Ramos (cell line): ENCODE data around the gene NSMCE3.

Source experiments
- in situ Hi-C: fragments of 300-500 bp; cut with MboI; formaldehyde crosslinking; loops from one replicate; pipeline ENCODE4 v1.14.3; 2022; ENCODE audit warnings: low sequenced_read_pairs; ENCODE audit not compliant: unreplicated experiment

Gene NSMCE3

DNA sequence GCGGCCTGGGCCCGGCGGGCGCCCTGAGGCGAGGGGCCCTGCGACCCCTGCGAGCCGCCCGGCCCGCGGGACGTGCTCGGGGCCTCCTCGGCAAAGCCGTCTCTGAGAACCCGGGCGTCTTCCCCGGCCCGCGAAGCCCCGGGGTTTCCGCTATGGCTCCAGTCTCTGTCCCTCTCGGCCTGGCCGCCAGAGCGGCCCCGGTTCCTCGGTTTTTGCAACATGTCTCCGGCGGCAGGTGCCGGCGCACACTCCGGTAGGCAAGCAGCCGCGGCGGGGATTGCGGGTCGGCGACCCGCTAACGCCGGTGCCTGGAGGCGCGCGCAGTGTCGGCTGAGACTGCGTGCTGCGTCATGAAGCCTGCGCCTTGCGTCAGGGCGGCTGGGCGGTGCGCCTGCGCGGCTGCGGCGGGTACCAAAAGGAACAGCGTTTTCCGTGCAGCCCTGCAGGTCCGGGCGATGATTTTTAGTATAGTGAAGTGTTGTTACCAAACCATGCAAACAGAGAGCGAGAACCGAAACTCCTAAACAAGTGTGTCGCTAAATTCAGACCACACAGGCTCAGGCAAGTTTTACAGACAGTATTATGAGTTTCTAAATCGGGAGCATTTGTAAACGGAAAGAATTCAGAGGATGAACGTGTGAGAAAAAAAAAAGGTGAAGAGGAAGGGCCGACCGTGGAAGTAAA, at the start of gene NSMCE3:
Gene NSMCE3, minus strand, starts transcription at position 338 of the 684 bp plus-strand sequence. Its CDS starts 117 bp downstream, at position 221.
- in situ Hi-C loops = no loop called here

DNA sequence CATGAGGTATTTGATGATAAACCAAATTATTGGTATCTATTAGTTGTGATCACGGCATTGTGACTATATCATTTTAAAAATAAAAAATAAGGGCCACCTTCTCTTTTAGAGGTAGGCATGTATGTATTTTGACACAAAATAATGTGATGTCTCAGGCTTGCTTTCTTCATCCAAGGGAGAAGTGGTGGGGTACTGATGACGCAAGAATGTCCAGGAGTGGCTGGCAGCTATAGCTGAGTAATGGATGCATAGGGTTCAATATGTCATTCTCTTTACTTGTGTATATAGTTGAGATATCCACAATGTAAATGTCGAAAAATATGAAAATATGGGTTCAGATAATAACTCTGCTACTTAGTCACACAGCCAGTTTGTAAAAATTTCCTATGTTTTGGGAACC, 46.8 kb upstream of the NSMCE3 start:
- in situ Hi-C loops = no loop called here

DNA sequence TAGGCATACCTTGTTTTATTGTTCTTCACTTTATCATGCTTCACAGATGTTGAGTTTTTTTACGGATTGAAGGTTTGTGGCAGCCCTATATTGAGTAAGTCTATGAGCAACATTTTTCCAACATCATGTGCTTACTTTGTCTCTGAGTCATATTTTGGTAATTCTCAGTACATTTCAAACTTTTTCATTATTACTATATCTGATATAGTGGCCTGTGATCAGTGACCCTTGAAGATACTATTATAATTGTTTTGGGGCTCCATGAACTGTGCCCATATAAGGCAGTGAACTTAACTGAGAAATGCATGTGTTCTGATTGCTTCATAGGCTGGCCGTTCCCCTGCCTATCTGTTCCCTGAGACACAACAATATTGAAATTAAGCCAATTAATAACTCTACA, 42.8 kb upstream of the NSMCE3 start:
- in situ Hi-C loops = no loop called here

DNA sequence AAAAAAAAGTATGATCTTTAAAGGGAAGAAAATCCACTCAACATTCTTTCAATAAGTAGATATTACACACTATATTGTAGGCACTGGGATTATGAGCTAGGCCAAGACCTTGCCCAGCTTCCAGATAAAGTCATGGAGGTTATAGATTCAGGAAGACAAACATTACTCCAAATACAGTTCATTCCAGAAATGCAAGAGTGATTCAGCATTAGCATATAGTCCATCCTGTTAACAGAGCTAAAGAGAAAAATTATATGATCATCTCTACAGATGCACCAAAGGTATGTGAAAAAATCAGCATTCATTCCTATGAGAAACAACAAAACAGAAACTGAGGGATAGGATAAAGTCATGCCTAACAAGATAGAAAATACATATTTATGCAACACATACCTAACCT, 42.1 kb upstream of the NSMCE3 start:
- in situ Hi-C loops = no loop called here

DNA sequence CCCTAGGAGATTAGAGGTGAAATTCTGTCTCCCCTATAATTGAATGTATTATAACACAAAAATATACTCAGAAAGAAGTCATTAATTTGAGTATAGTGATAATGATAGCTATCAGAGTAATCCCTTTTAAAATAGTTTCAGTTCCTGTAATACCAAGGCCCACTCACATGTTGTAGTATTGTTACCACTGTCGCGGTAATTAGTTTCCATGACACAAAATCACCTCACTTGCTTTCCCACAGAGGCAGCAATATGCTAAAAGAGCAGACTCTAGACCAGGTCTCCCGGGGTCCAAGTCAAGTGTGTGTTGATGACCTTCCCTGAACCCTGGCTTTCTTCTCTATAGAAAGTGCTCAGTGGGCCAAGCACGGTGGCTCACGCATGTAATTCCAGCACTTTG, 39.5 kb upstream of the NSMCE3 start:
- in situ Hi-C loops = no loop called here

DNA sequence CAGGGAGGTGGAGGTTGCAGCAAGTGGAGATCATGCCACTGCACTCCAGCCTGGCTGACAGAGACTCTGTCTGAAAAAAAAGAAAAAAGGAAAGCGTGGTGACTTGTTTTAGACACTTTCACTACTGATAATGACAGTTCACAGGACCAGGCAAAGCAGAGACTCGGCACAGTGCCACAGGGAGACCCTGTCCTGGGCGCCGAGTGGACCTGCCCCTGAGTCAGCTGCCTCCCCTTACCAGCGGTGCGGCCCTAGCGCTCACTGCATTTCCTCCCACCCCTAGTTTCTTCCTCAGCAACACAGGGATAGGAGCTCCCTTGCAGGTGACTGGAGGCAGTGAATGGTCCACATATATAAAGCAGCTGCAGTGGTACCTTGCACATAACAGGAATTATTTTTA, 38.7 kb upstream of the NSMCE3 start:
- in situ Hi-C loops = no loop called here

DNA sequence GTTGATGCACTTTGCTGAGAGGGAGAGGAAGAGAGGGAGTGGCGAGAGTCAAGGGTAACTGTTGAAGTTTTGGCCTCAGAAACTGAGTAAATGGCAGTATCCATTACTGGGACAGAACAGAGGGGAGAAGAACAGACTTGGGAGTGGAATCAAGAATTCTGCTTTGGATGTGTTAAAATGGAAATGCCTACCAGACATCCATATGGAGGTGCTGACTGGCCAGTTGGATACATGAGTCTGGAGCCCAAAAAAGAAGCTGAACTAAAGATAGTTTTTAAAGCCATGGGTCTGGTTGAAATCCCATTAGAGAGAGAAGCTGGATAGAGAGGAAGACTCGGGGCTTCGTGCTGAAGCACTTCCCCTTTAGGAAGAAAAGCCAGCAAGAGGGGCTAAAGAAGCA, 35.9 kb upstream of the NSMCE3 start:
- in situ Hi-C loops = no loop called here

DNA sequence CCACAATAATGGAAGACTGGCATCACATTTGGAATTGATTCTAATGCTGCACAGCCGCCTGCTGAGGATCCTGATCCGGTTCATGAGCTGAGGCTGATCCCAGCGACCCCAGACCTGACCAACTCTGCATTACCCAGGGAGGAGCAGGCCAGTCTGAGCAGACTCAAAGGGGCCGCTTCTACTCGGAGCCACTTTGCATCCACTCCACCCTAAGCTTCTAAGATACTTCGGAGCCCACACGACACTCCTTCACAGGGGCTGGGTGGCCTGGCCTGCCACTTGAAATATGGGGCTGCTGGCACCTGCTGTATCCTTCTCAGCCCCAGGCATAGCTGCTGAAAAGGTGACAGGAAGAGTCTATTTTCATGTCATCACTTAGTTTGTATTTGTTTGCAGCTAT, 33.2 kb upstream of the NSMCE3 start:
- in situ Hi-C loops = no loop called here

DNA sequence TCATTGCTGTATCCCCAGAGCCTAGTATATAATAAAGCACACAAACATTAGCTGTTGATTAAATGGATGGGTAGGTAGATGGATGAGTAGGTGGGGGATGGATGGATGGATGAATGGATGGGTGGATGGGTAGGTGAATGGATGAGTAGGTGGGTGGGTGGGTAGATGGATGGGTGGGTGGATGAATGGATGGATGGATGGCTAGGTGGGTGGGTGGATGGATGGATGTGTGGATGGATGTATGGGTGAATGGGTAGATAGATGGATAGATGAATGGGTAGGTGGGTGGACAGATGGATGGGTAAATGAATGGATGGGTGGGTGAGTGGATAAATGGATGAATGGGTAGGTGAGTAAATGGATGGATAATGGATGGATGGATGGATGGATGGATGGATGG, 30.2 kb upstream of the NSMCE3 start:
- in situ Hi-C loops = no loop called here

DNA sequence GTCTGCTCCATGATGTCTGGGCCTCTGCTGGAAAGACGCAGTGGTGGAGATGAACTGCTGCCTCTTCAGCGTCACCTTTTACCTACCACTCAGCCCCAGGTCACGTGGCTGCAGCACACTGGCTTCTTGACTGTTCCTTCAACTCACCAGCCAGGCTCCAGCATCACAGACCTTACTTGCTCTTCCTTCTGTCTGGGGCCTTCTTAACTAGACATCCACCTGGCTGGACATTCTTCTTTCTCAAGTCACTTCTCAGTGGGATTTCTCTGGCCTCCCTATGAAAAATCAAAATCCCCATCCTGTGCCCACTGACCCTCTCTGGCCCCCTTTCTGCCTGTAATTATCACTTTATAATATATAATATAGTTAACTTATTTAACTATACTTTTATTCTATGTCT, 29.7 kb upstream of the NSMCE3 start:
- in situ Hi-C loops = no loop called here

DNA sequence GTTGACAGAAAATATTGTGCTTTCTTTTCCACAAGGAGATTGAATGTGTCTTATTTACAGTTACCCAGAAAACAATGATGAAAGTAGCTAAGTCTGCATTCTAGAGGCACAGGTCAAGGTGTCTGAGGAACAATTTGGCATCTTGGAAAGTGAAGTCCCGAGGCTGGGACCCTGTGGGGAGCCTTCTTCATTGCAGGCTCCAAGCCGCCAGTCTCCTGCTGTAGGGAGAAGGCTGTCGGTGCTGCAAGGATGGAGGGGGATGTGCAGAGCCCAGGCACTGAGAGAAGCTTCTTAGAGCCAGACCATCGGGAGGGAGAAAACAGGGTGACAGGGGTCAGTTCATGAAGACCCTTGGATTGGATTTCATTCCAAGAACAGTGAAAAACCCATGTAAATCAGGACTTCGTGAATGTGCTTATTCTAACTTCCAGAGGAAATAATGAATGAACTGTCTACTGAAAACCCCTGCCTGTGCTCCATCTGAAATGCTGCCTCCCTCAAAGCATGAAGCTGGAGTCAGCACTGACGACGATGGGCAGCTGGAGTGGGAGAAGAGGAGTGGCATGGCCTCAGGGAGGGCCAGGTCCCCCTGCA, 25.2 kb upstream of the NSMCE3 start:
- in situ Hi-C loops = no loop called here

DNA sequence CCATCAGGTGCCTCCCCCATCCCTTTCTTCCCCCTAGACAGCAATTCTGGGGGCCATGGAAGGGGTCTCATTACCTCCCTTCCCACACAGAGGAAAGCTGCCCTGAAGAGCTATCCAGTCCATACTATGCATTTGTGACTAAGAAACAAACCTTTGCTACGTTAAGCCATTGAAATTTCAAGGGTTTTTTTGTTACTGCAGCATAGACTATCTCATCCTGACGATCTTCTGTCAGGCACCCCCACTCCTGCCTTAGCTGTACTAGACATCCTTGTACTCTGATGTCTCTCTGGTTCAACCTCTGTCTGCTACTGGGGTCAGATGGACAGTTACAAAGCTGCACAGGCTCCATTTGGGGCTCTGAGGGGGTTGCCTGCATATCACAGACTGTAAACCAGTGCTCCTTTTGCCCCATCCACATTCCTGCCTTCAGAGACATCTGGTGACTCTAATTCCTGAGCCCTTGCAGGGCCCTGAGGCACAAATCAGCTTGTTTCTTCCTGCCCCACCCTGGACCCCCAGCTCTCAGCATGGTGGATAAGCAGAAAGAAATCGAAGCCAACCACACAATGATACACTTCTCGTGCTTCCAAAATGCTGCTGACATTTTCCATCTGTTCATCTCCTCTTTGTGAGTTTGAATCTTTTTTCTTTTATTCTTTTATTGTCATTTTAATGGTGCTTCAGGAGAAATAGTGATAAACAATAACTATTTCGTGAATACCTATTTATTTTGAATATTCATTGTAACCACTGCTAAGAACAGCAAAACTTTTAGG, 21.6 kb upstream of the NSMCE3 start:
- in situ Hi-C loops = no loop called here

DNA sequence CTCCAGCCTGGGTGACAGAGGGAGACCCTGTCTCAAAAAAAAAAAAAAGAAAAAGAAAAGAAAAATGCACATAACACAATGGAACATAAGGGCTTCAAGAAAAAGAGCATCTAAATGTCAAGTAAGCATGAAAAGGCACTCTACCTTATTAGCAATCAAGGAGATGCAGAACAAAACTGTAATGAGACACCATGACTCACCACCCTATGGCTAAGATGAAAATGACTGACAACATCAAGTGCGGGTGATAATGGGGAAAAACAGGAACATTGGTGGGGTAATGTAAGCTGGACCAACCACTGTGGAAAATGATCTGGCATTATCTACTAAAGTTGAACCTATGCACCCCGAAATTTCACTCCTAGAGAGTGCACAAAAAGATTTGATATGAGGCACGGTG, 19.6 kb upstream of the NSMCE3 start:
- in situ Hi-C loops = no loop called here

DNA sequence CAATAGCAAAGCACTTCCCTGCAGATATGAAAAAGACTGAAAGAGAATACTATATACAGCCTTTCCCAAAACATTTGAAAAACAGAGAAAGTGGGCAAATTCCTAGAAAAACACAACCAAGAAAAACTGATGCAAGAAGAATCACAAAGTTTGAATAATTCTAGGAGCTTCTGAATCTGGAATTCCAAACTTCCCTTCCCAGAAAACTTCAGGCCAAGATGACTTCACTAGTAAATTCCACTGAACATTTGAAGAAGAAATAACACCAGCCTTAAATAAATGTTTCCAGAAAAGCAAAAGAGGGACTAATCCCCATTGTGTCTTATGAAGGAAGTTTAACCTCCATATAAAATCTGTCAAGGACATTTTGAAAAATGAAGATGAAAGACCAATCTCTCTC, 15.8 kb upstream of the NSMCE3 start:
- in situ Hi-C loops = no loop called here

DNA sequence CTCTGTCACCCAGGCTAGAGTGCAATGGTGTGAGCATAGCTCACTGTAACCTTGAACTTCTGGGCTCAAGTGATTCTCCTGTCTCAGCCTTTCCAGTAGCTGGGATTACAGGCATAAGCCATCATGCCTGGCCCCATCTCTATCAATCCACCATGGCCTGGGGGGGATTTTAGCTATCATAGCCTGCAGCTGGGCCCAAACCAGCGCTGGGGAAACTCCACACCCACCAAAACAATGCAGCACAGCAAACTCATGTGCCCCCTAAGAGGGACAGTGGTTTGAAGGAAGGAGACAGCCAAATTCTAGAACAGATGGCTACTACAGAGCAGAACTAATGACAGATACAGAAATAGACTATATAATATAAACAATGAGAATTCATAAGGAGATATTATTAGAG, 13.8 kb upstream of the NSMCE3 start:
- in situ Hi-C loops = no loop called here

DNA sequence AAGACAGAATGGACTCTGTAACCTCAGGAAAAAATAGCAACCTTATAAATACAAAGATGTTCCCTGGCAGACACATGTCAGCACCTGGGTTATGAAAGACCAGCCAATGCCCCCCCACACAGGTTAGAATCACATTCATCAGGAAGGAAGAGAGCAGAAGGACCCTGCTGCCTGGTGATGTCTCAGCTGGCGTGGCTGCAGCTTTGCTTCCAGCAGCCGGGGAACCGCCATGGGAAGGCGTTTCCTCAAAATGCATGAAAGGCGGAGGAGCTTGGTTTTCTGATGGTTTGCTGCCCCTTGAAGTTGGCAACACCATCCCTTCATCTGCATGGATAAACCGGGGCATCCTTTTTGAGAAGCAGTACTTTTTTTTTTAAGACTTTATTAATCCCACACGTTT, 10.9 kb upstream of the NSMCE3 start:
- in situ Hi-C loops = no loop called here

DNA sequence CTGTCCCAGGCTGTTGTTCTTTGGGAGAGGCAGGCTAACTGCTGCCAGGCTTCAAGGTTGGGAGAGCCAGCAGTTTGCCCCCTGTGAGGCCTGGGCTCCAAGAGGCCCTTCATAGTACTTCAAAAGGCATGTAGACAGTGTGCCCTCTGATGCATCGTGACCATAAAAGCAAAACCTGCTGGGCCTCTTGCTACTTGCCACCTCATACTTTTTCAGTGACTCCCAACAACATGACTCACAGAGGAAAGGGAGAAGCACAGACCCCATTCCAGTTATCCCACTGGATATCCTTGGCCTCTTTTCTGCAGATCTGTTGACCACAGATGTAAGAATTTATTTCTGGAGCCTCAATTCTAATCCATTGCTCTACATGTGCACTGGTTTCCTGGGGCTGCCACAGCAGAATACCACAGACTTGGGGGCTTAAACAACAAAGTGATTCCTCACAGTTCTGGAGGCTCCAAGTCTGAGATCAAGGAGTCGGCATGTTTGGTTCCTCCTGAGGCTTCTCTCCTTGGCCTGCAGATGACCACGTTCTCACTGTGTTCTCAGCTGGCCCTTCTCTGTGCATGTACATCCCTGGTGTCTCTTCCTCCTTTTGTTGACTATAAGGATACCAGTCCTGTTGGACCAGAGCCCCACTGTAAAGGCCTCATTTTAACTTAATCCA, 8.9 kb upstream of the NSMCE3 start:
- in situ Hi-C loops = no loop called here

DNA sequence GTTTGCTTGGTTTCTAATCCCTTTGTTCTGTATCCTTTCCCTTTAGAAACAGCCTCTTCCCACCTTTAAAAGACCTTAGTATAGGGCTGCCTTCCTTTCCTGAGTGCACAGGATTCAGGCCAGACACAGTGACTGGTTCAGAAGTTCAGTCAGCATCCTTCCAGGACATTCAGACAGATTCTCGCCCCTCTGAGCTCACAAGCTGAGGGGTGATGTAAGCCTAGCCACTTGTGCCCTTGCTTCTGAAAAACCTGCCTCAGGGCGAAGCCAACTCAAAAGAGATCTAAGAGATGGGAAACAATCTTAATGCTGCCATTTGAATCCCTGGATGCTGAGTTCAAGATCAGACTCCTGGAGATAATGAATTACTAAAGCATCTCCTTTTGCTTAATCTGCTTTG, 6.7 kb upstream of the NSMCE3 start:
- in situ Hi-C loops = no loop called here

DNA sequence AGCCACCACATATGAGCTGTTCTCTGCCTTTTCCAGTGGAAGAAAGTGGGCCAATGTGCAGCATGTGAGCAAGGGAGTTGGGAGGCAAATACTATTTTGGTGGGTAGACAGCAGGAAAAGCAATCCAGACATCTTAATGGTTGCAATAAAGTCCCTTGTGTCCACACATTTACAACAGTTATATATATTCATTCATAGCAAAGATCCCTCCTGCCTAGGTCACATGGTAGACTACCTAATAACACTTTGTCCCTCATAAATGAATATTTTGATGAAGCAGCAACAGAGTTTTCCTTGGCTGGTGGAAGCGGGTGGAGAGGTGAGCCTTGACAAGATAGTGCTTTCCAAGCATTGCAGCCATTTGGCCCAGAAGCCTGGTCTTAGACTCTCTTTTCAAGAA, 6.2 kb upstream of the NSMCE3 start:
- in situ Hi-C loops = no loop called here

DNA sequence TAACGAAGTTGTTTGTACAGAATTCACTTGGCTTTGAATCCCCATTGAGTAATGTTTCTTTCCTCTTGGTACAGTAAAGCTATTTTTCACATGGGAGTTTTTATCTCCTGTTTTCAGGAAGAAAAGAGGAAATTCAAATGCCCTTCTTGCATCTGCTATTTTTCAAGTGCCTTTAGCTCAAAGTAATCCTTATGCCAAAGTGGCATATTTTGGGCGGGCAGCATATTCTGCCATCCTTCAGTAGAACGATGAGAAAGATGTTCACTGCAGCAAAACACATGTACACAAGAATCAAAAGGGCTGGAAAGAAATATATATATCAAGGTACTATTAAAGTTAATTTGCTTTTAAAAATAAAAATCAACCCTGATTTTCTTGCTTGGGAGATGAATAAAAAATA, 5.3 kb upstream of the NSMCE3 start:
- in situ Hi-C loops = no loop called here

DNA sequence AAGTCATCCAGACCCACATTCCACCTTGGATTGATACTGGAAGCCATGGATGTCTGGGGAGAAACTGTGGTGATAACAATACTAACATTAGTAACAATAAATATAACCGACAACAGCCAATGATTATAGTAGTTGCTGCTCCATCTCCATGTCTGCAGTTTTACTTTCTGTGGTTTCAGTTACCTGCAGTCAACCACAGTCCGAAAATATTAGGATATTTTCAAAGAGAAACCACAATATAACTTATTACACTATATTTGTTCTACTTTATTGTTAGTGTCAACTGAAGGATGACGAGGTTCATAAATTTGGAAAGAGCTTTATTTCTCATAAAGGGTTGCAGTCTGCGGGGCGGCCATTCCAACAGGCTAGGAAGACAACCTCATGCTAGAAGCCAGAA, 2.6 kb upstream of the NSMCE3 start:
- in situ Hi-C loops = no loop called here
